Neural progenitor cell (in vitro differentiated cells): ENCODE data around the gene NRP1.

Experiments used
- EZH2 ChIP-seq: fragments of 200-600 bp; sonication (generic); IDR thresholded peaks from 2 replicates; pipeline ENCODE4 v1.6.1; 2017; ENCODE audit warnings: antibody characterized with exemption, mild to moderate bottlenecking, moderate library complexity
- TF ChIP-seq, protein P1 (sequence below): fragments of 200-600 bp; sonication (generic); IDR thresholded peaks from 2 replicates; pipeline ENCODE4 v1.5.1; 2017; ENCODE audit warnings: antibody characterized with exemption, mild to moderate bottlenecking

DNA sequence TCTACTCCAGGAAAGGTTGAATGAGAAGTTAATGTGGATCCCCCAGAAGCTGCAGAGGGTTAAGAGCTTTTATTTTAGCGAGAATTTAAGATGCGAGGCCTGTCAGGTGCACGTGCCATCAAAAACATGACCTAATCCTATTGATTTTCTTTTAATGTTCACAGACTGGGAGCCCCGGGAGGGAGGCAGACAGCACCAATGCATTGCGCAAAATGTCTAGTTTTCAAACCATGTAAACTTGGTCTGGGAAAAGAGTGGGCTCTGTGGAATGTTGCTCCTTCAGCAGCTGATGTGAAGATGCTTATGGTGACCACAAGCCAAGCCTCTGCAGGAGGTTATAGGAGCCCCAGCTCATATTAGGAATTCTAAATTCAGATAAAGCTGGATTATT lies 204.5 kb downstream of the NRP1 start:
- TF ChIP-seq, protein P1, sequence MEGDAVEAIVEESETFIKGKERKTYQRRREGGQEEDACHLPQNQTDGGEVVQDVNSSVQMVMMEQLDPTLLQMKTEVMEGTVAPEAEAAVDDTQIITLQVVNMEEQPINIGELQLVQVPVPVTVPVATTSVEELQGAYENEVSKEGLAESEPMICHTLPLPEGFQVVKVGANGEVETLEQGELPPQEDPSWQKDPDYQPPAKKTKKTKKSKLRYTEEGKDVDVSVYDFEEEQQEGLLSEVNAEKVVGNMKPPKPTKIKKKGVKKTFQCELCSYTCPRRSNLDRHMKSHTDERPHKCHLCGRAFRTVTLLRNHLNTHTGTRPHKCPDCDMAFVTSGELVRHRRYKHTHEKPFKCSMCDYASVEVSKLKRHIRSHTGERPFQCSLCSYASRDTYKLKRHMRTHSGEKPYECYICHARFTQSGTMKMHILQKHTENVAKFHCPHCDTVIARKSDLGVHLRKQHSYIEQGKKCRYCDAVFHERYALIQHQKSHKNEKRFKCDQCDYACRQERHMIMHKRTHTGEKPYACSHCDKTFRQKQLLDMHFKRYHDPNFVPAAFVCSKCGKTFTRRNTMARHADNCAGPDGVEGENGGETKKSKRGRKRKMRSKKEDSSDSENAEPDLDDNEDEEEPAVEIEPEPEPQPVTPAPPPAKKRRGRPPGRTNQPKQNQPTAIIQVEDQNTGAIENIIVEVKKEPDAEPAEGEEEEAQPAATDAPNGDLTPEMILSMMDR = no peak
- no peak for TF ChIP-seq EZH2
